ELF-1 (cell line): ENCODE measurements around the gene HBQ1.
"Not testable (repeated sequence)": the region's sequence is repeated elsewhere in the genome, so short reads cannot be mapped to it uniquely, and the experiment has no call there.

Experiments
- DNase-seq: peaks from one replicate; pipeline ENCODE4 v3.0.0-alpha.2; 2016; ENCODE audit warnings: low read depth, low spot score

HBQ1 gene

DNA sequence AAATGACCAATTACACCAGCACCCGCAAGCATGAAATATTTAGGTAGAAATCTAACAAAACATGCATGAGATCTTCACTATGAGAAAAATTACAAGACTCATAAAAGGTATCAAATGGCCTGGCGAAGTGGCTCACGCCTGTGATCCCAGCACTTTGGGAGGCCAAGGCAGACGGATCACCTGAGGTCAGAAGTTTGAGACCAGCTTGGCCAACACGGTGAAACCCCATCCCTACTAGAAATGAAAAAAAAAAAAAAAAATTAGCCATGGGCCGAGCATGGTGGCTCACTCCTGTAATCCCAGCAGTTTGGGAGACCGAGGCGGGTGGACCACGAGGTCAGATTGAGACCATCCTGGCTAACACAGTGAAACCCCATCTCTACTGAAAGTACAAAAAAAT, 23.8 kb downstream of the HBQ1 start:
- DNase-seq, result not testable (repeated sequence)

GRCh38 chr16:209359-209758, 29.1 kb downstream of the HBQ1 start:
- DNase-seq, result not testable (repeated sequence)

DNA sequence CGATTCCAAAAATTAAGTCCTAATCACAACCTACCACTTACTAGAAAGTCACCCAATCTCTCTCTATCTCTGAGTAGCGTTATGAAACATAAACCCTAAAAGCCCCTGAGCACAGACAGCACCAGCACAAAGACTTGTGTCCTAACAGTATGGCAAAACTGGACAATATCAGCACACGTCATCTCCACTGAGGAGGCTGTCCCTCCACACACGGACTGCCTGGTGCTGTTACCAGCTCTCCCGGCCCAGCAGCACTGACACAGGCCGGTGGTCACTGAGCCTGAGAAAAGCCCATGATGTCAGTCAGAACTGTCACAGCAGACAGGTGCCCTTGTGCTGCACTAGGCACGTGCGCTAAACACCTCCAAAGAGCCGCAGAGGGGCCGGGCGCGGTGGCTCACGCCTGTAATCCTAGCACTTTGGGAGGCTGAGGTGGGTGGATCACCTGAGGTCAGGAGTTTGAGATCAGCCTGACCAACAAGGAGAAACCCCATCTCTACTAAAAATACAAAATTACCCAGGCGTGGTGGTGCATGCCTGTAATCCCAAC, 31.4 kb downstream of the HBQ1 start:
- not testable (repeated sequence) for DNase-seq

GRCh38 chr16:212999-213398, 32.7 kb downstream of the HBQ1 start:
- no peak for DNase-seq

- no peak for DNase-seq
Observed at GRCh38 chr16:220021-220420, 39.8 kb downstream of the HBQ1 start.

GRCh38 chr16:228151-228851, 48.0 kb downstream of the HBQ1 start:
- DNase-seq, result no peak

DNA sequence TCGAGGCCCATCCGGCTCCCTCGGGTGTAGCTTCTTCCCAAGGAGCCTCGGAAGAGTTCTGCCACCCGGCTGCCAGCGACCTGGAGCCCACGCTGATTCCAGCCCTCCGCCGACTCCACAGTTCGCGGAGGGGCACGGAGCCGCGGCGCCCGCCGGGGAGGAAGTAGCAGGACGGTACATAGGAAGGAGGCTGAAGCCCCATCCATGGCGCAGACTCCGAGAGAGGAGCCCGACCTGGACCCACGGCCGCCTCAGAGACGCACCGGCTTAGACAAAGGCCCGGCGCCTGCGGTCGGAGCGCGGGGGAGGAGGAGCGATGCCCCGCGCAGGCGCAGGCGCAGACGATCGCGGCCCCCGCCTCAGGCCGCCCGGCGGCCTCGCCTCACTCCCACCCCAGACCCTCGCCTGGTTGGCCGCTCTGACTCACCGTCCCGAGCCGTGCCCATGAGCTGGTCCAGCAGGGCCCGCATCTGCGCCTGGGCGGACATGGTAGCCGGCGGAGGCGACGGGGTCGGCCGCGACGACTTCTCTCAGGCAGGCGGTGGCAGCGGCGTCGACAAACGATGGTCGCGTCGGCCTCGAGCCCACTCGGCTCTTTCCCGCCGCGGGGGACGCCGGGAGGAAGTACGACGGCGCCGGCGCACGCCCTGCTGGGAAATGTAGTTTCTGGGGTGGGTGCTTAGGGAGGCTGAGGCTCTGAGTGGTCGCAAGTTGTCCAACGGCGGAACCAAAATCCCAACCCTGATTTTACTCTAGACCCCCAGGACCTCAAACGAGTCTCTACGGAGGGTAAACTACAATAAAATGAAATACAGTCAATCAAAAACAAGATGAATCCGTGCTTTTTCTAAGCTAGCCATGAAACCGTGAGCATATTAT, 48.8 kb downstream of the HBQ1 start, which contains the start of gene LUC7L:
LUC7L (minus strand) TSS at position 598 of the 879 bp plus-strand sequence; CDS start at position 488, 110 bp downstream.
- DNase-seq, result peak; percentile 94

DNA sequence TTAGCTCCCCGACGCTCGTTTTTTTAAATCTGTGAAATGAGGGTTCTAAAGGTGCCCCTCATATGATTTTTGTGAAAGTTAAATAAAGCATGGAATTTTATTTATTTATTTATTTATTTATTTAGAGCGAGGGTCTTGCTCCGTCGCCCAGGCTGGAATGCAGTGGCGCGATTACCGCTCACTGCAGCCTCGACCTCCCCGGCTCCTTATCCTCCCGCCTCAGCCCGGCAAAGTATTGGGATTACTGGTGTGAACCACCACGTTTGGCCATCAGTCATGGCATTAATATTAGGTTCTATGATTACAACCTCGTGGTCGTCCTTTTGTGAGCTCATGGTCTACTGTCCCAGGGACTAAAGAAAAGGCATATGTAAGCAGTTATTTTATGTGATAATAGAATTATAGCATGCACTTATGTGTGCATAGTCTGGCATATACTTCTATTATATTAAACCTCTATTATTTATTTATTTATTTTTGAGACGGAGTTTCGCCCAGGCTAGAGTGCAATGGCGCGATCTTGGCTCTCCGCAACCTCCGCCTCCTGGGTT, 49.5 kb downstream of the HBQ1 start:
- no peak for DNase-seq

DNA sequence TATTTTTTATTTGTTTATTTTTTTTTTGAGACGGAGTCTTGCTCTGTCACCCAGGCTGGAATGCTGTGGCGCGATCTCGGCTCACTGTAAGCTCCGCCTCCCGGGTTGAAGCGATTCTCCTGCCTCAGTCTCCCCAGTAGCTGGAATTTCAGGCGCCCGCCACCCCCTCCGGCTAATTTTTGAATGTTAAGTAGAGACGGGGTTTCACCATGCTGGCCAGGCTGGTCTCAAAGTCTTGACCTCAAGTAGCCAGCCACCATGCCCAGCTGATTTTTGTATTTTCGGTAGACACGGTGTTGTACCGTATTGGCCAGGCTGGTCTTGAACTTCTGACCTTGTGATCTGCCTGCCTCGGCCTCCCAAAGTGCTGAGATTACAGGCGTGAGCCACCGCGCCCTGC, 50.1 kb downstream of the HBQ1 start:
- DNase-seq, result not testable (repeated sequence)
